GM12873 (cell line): ENCODE results near the gene PICK1.

Experiments used
- TF ChIP-seq, protein P1 (sequence below): IDR thresholded peaks from 2 replicates; pipeline ENCODE4 v1.5.1; 2012; ENCODE audit warnings: low read depth, mild to moderate bottlenecking, moderate library complexity, low read length, control low read depth; ENCODE audit not compliant: insufficient read depth; ENCODE audit errors: missing control alignments

The PICK1 gene

DNA sequence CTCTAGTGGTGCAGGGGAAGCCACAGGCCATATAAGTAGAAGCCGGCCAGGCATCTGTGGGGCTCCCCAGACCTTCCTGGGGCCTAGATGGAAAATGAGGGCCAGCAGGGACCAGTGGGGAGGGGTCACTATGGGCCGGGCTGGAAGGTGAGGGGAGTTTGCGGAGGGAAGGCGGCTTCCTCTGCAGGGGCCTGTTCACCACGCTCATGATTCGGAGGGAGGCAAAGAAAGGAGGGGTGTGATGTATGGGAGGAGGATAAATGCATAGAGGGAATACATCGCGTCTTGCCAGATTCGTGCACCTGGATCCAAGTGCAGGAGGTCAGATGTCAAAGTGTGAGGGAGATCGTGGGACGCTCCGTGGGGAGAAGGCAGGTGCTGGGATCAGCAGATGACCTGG is 19.9 kb downstream of the PICK1 start:
- TF ChIP-seq, protein P1, sequence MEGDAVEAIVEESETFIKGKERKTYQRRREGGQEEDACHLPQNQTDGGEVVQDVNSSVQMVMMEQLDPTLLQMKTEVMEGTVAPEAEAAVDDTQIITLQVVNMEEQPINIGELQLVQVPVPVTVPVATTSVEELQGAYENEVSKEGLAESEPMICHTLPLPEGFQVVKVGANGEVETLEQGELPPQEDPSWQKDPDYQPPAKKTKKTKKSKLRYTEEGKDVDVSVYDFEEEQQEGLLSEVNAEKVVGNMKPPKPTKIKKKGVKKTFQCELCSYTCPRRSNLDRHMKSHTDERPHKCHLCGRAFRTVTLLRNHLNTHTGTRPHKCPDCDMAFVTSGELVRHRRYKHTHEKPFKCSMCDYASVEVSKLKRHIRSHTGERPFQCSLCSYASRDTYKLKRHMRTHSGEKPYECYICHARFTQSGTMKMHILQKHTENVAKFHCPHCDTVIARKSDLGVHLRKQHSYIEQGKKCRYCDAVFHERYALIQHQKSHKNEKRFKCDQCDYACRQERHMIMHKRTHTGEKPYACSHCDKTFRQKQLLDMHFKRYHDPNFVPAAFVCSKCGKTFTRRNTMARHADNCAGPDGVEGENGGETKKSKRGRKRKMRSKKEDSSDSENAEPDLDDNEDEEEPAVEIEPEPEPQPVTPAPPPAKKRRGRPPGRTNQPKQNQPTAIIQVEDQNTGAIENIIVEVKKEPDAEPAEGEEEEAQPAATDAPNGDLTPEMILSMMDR = no peak

DNA sequence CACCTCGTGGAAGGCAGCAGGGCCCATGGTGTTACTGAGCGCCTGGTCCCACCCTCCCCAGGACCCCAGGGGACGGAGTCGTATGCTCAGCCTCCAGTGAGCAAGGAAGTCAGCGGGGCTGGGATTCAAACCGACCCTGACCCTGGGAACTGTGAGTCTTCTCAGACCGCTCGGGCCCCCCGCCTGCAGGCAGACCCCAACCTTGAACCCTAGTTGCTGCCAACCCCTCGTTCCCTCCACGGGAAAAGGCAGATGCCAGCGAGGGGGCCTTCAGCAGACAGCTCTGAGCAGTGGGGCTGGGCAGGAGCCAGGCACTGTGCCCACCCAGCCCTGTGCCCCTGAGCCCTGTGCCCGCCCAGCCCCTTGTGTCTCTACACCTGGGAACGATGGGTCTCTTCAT is 20.4 kb downstream of the PICK1 start:
- TF ChIP-seq, protein P1 = no peak

DNA sequence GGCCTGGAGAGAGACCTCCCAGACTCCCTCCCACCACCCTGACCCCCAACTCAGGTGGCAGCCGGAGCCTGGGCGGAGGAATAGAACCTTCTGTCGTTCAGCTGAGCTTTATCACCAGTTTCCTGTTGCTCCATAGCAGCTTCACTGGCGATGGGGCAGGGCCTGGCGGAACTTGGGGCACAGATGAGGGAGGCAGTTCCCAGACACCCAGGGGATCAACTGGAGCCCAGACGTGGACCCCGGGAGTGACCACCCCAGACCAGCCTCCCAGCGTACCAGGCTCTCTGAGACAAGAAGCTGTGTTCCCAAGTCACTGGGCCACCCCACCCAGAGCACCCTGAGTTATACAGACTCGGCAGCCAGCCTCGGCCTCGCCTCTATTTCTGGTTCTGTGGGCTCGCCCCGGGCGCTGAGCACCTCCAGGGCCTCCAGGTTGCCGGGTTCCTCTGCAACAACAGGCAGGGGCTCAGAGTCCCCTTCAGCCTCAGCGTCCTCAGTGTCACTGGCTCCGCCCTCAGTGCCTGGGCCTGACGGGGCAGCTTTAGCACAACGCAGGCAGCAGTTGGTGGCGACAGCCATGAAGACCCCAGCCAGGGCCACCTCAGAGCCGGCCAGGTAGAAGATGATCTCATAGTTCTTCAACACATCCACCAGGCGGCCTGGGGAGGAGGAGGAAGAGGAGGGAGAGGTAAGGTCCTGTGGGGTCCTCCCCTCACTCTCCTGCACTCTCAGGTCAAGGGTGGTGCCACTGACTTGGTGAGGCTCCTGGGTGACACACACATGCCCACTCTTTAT is 21.0 kb downstream of the PICK1 start:
- TF ChIP-seq, protein P1 = no peak

- TF ChIP-seq, protein P1 = no peak
Measured at GRCh38 chr22:38079804-38080203, 22.6 kb downstream of the PICK1 start.

- TF ChIP-seq, protein P1 = no peak
Measured at GRCh38 chr22:38080474-38080849, 23.3 kb downstream of the PICK1 start.

- TF ChIP-seq, protein P1 = no peak
Measured at GRCh38 chr22:38080850-38081635, 23.8 kb downstream of the PICK1 start.

DNA sequence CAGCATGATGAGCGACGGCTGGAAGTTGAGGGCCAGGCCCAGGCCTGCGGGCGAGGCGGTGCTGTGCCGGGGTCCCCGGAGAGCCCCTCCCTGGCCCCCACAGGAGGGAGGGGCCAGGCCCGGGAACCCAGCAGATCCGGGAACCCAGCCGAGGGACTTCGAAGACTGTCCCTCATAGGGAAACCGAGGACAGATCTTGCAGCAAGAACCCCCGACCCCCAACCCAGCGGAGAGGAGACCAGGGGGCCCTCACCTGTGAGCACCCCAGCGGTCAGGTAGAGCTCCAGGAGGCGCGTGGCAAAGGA is 24.4 kb downstream of the PICK1 start:
- TF ChIP-seq, protein P1 = no peak
